ENCODE data around the gene ADAR. TPM values are rescaled to one million over a fixed set of nuclear protein-coding genes. Genes with fewer than 3 reads are reported as not detected.
"Not testable (repeated sequence)": the region's sequence is repeated elsewhere in the genome, so short reads cannot be mapped to it uniquely, and the experiment has no call there.

The ADAR gene, protein sequence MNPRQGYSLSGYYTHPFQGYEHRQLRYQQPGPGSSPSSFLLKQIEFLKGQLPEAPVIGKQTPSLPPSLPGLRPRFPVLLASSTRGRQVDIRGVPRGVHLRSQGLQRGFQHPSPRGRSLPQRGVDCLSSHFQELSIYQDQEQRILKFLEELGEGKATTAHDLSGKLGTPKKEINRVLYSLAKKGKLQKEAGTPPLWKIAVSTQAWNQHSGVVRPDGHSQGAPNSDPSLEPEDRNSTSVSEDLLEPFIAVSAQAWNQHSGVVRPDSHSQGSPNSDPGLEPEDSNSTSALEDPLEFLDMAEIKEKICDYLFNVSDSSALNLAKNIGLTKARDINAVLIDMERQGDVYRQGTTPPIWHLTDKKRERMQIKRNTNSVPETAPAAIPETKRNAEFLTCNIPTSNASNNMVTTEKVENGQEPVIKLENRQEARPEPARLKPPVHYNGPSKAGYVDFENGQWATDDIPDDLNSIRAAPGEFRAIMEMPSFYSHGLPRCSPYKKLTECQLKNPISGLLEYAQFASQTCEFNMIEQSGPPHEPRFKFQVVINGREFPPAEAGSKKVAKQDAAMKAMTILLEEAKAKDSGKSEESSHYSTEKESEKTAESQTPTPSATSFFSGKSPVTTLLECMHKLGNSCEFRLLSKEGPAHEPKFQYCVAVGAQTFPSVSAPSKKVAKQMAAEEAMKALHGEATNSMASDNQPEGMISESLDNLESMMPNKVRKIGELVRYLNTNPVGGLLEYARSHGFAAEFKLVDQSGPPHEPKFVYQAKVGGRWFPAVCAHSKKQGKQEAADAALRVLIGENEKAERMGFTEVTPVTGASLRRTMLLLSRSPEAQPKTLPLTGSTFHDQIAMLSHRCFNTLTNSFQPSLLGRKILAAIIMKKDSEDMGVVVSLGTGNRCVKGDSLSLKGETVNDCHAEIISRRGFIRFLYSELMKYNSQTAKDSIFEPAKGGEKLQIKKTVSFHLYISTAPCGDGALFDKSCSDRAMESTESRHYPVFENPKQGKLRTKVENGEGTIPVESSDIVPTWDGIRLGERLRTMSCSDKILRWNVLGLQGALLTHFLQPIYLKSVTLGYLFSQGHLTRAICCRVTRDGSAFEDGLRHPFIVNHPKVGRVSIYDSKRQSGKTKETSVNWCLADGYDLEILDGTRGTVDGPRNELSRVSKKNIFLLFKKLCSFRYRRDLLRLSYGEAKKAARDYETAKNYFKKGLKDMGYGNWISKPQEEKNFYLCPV
- total RNA-seq: 299 and 301 TPM in 2 replicates

- Mint-ChIP-seq H3K27ac (peak within 1 kb of the TSS; percentile 98), H3K4me1 (ENCODE audit: low read depth) (peaks cover 68% of the 10 kb centered on the region), H3K9me3 (no peaks in the 10 kb centered on the region), H3K4me3 (peak within 1 kb of the TSS; percentile 94), H3K27me3 (ENCODE audit: insufficient read depth) (no peaks in the 10 kb centered on the region), H3K36me3 (ENCODE audit: low read depth) (peaks cover 26% of the 10 kb centered on the region)
- intact Hi-C loops (cut with micrococcal nuclease): loop anchor here (1.0 to 10.0 kb wide), 13 partner anchors 39 to 567 kb away; partner anchors contain the start of genes CKS1B, EFNA4, KRTCAP2 and PBXIP1
- DNase-seq (ENCODE audit: low spot score): peak; percentile 93
Observed at GRCh38 chr1:154607609-154608396, at the start of gene ADAR. ADAR (minus strand) TSS chr1:154608186; CDS start chr1:154608006, 180 bp downstream.

GRCh38 chr1:154657556-154657955 is 49.6 kb upstream of the ADAR start:
- Mint-ChIP-seq H3K4me1 (ENCODE audit: low read depth) (no peaks in the 10 kb centered on the region), H3K4me3 (no peak overlapping the region), H3K27ac (no peak overlapping the region), H3K9me3 (no peaks in the 10 kb centered on the region), H3K27me3 (ENCODE audit: insufficient read depth) (peaks cover 60% of the 10 kb centered on the region), H3K36me3 (ENCODE audit: low read depth) (no peaks in the 10 kb centered on the region)
- no peak for DNase-seq (ENCODE audit: low spot score)
- intact Hi-C loops (cut with micrococcal nuclease): no loop called here

GRCh38 chr1:154652893-154653292 is 44.9 kb upstream of the ADAR start:
- DNase-seq (ENCODE audit: low spot score): no peak
- intact Hi-C loops (cut with micrococcal nuclease): no loop called here
- Mint-ChIP-seq H3K27ac (no peak overlapping the region), H3K27me3 (ENCODE audit: insufficient read depth) (peaks cover 56% of the 10 kb centered on the region), H3K4me3 (no peak overlapping the region), H3K4me1 (ENCODE audit: low read depth) (no peaks in the 10 kb centered on the region), H3K36me3 (ENCODE audit: low read depth) (no peaks in the 10 kb centered on the region), H3K9me3 (no peaks in the 10 kb centered on the region)

DNA sequence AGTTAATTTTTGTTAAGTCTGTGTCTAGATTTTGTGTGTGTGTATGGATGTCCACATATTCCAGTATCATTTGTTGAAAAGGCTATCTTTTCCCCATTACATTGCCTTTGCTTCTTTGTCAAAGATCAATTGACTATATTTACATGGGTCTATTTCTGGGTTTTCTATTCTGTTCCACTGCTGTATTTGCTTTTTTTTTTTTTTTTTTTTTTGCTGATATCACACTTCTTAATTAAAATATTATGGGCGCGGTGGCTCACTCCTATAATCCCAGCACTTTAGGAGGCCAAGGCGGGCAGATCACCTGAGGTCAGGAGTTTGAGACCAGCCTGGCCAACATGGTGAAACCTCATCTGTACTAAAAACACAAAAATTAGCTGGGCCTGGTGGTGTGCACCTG is 36.7 kb upstream of the ADAR start:
- intact Hi-C loops (cut with micrococcal nuclease); H3K27ac Mint-ChIP-seq; H3K4me3 Mint-ChIP-seq; DNase-seq (ENCODE audit: low spot score); H3K4me1 Mint-ChIP-seq (ENCODE audit: low read depth); H3K36me3 Mint-ChIP-seq (ENCODE audit: low read depth); H3K9me3 Mint-ChIP-seq: not testable (repeated sequence)
- peaks cover 23% of the 10 kb centered on the region for H3K27me3 Mint-ChIP-seq (ENCODE audit: insufficient read depth)

GRCh38 chr1:154641534-154641933 is 33.5 kb upstream of the ADAR start:
- H3K27me3 Mint-ChIP-seq (ENCODE audit: insufficient read depth): peaks cover 47% of the 10 kb centered on the region
- no peak for DNase-seq (ENCODE audit: low spot score)
- intact Hi-C loops (cut with micrococcal nuclease): no loop called here
- no peak overlapping the region for H3K27ac Mint-ChIP-seq
- no peaks in the 10 kb centered on the region for H3K4me1 Mint-ChIP-seq (ENCODE audit: low read depth)
- no peak overlapping the region for H3K4me3 Mint-ChIP-seq
- peaks cover 20% of the 10 kb centered on the region for H3K9me3 Mint-ChIP-seq
- H3K36me3 Mint-ChIP-seq (ENCODE audit: low read depth): peaks cover 2% of the 10 kb centered on the region

DNA sequence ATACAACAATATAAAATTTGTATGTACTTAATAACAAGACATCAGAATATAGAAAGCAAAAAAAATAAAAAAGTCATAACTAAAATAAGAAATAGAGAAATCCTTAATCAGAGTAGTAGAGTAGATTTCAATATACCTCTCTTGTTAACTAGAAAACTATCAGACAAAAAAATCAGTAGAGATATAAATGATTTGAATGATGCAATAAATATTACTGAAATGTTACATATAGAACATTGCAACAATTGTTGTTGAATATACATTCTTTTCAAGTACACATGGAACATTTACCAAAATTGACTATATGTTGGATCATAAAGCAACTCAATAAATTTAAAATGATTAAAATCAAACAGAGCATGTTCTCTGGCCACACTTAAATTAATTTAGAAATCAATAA is 31.9 kb upstream of the ADAR start:
- H3K27me3 Mint-ChIP-seq (ENCODE audit: insufficient read depth): peaks cover 64% of the 10 kb centered on the region
- DNase-seq (ENCODE audit: low spot score): no peak
- H3K4me3 Mint-ChIP-seq: no peak overlapping the region
- intact Hi-C loops (cut with micrococcal nuclease): no loop called here
- H3K36me3 Mint-ChIP-seq (ENCODE audit: low read depth): peaks cover 2% of the 10 kb centered on the region
- no peaks in the 10 kb centered on the region for H3K4me1 Mint-ChIP-seq (ENCODE audit: low read depth)
- H3K27ac Mint-ChIP-seq: no peak overlapping the region
- H3K9me3 Mint-ChIP-seq: peaks cover 20% of the 10 kb centered on the region

DNA sequence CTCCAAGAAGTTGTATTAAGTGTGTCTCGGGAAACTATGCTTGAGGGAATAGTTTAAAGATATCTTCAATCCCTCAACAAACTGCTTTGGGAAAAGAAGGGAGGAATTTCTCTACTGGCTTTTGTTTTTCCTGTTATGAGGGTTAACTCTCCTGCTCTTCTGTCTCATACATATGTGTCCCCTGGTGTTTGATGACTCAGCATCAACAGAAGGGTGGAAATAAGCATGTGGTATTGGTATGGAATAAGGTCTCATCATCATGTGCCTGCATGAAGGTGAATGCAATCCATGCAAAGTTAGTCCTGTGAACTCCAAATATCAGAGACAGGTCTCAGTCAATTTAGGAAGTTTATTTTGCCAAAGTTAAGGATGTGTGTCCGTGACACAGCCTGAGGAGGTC is 27.2 kb upstream of the ADAR start:
- H3K4me1 Mint-ChIP-seq (ENCODE audit: low read depth): no peaks in the 10 kb centered on the region
- peaks cover 15% of the 10 kb centered on the region for H3K9me3 Mint-ChIP-seq
- H3K36me3 Mint-ChIP-seq (ENCODE audit: low read depth): peaks cover 2% of the 10 kb centered on the region
- H3K27ac Mint-ChIP-seq: no peak overlapping the region
- DNase-seq (ENCODE audit: low spot score): no peak
- H3K4me3 Mint-ChIP-seq: no peak overlapping the region
- peaks cover 62% of the 10 kb centered on the region for H3K27me3 Mint-ChIP-seq (ENCODE audit: insufficient read depth)
- intact Hi-C loops (cut with micrococcal nuclease): no loop called here

GRCh38 chr1:154629675-154630073 is 21.7 kb upstream of the ADAR start:
- Mint-ChIP-seq H3K4me1 (ENCODE audit: low read depth) (peaks cover 30% of the 10 kb centered on the region), H3K4me3 (no peak overlapping the region), H3K36me3 (ENCODE audit: low read depth) (peaks cover 10% of the 10 kb centered on the region), H3K27me3 (ENCODE audit: insufficient read depth) (peaks cover 16% of the 10 kb centered on the region), H3K9me3 (peaks cover 18% of the 10 kb centered on the region), H3K27ac (no peak overlapping the region)
- intact Hi-C loops (cut with micrococcal nuclease): loop anchor here (5.0 kb wide), 2 partner anchors 72 to 118 kb away; partner anchors contain the start of gene UBE2Q1
- DNase-seq (ENCODE audit: low spot score): no peak

- peaks cover 10% of the 10 kb centered on the region for H3K36me3 Mint-ChIP-seq (ENCODE audit: low read depth)
- intact Hi-C loops (cut with micrococcal nuclease): loop anchor here (5.0 kb wide), 2 partner anchors 72 to 118 kb away; partner anchors contain the start of gene UBE2Q1
Observed at GRCh38 chr1:154629061-154629674, 21.2 kb upstream of the ADAR start.

GRCh38 chr1:154628121-154628405 is 20.1 kb upstream of the ADAR start:
- Mint-ChIP-seq H3K36me3 (ENCODE audit: low read depth) (peaks cover 14% of the 10 kb centered on the region), H3K4me1 (ENCODE audit: low read depth) (peaks cover 45% of the 10 kb centered on the region), H3K27me3 (ENCODE audit: insufficient read depth) (peaks cover 12% of the 10 kb centered on the region), H3K27ac (peak overlapping the region; percentile 98), H3K4me3 (peak overlapping the region; percentile 99), H3K9me3 (peaks cover 18% of the 10 kb centered on the region)
- no peak for DNase-seq (ENCODE audit: low spot score)
- intact Hi-C loops (cut with micrococcal nuclease): loop anchor here (5.0 kb wide), 2 partner anchors 71 to 119 kb away; partner anchors contain the start of gene UBE2Q1

More at GRCh38 chr1:154629061-154629674, 21.2 kb upstream of the ADAR start:
- DNase-seq (ENCODE audit: low spot score): no peak
- H3K4me3 Mint-ChIP-seq: no peak overlapping the region
- peaks cover 35% of the 10 kb centered on the region for H3K4me1 Mint-ChIP-seq (ENCODE audit: low read depth)
- H3K27me3 Mint-ChIP-seq (ENCODE audit: insufficient read depth): peaks cover 16% of the 10 kb centered on the region
- peaks cover 18% of the 10 kb centered on the region for H3K9me3 Mint-ChIP-seq
- H3K27ac Mint-ChIP-seq: peak overlapping the region; percentile 98

DNA sequence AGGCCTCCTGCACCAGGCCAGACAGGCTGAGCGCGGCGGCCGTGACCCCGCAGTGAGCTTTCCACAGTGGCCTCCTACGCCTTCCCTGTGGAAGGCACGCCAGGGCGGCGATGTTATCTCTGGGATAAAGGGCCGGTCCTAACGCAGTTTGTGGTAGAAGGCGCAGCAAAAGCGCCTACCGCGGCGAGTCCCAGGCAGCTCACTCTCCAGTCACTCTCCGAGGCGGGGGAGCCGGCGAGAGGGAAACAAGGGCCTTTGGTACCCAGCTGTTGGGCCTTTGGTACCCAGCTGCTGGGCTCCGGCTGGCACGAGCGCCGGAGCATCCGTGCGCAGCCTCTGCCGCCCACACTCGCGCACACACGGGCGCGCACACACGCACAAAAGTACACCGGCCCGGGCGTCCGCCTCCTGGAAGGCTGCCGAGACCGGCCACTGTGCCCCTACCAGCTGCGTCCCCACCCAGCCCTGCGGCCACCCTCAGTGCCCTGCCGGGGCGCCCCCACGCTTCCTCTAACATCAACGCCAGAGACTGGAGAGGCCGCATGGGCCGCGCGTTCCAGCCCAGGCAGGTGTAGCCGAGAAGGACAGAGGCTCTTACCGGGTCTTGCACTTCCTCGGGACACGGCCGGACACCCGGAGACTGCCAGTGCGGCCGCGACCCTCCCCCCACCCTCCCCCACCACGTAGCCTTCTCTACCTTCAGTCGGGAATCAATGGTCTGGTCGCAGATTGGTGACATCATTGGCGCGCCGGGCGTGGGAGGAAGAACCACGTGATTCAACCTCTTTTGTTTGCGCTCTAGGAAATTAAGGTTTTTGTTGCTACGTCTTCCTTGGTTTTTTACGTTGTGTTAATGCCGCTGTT is 19.5 kb upstream of the ADAR start:
- Mint-ChIP-seq H3K9me3 (peaks cover 18% of the 10 kb centered on the region), H3K27me3 (ENCODE audit: insufficient read depth) (peaks cover 12% of the 10 kb centered on the region), H3K27ac (peak overlapping the region; percentile 98), H3K4me3 (peak overlapping the region; percentile 99), H3K36me3 (ENCODE audit: low read depth) (peaks cover 20% of the 10 kb centered on the region), H3K4me1 (ENCODE audit: low read depth) (peaks cover 51% of the 10 kb centered on the region)
- DNase-seq (ENCODE audit: low spot score): peak; percentile 83
- intact Hi-C loops (cut with micrococcal nuclease): loop anchor here (1.0 to 5.0 kb wide), 3 partner anchors 18 to 120 kb away; partner anchors contain the start of gene UBE2Q1

Measured in activated T-helper 1 cell treated with anti-CD3 and anti-CD28 coated beads, Interleukin-12 subunit alpha, Interleukin-12 subunit beta, Interleukin-2, Interleukin-4 antibody, amounts not matched to agents 30 ng/mL and 10 ng/mL and 1 ng/mL, durations not matched to agents 14 hours and 24 hours and 36 hours (primary cell).